Upper lobe of left lung (tissue), 4 donors: ENCODE data around the gene HSF4.

Experiments used
- POLR2AphosphoS5 ChIP-seq, 2 donors: sonication (generic); formaldehyde crosslinking; IDR thresholded peaks; one replicate each; pipeline ENCODE4 v1.5.1; 2017; ENCODE audit warnings: antibody characterized with exemption in 2 of 2
- TF ChIP-seq, protein P1 (sequence below), 6 experiments: fragments of 450-650 bp in 4 of 6; fragments of 200-600 bp in 2 of 6; sonication (generic) in 2 of 6; IDR thresholded peaks; one replicate each; pipeline ENCODE4 v1.5.1; 2016 to 2019; ENCODE audit warnings: antibody characterized with exemption in 6 of 6

DNA sequence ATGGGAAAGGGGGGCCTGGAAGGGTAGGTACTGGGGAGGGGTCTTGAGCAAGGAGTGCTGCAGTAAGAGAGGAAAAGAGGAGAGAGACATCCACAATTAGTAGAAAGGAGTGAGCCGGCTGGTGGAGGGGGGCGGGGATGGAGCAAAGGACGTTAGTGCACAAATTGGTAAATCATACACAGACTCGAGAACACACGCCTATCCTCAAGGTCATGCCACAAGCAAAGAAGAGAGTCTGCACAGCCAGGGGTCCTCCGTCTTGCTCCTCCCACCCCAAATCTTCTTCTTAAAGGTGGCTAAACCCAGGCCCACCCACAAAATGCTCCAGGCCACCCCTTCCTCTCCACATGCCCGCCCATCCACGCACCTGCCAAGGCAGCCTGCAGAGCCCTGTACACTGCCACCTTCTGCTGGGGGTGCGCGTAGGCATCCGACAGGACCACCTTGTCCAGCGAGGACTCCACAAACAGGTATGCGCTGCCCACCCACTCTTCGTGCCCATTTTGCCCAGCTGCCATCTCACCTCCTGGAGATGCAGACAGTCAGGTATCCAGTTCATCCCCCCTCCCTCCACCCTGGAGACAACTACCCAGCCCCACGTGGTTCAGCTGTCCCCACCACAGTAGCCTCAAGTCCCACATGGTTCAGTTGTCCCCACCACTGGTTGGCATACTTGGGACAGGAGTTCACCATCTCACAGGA lies 8.3 kb upstream of the HSF4 start:
- TF ChIP-seq, protein P1, sequence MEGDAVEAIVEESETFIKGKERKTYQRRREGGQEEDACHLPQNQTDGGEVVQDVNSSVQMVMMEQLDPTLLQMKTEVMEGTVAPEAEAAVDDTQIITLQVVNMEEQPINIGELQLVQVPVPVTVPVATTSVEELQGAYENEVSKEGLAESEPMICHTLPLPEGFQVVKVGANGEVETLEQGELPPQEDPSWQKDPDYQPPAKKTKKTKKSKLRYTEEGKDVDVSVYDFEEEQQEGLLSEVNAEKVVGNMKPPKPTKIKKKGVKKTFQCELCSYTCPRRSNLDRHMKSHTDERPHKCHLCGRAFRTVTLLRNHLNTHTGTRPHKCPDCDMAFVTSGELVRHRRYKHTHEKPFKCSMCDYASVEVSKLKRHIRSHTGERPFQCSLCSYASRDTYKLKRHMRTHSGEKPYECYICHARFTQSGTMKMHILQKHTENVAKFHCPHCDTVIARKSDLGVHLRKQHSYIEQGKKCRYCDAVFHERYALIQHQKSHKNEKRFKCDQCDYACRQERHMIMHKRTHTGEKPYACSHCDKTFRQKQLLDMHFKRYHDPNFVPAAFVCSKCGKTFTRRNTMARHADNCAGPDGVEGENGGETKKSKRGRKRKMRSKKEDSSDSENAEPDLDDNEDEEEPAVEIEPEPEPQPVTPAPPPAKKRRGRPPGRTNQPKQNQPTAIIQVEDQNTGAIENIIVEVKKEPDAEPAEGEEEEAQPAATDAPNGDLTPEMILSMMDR (IDR thresholded peaks at IDR 0.05): no peak
- TF ChIP-seq POLR2AphosphoS5 (IDR thresholded peaks at IDR 0.05): no peak
